ENCODE data around the gene SEMA4G.

SEMA4G gene

GRCh38 chr10:100982916-100983830 lies 13.9 kb downstream of the SEMA4G start:
- no peak for DNase-seq (ENCODE audit: low read depth)
- TF ChIP-seq CTCF (IDR thresholded peaks at IDR 0.05; ENCODE audit: insufficient read depth, low read depth, low read length, missing control alignments): no peak
- no peak overlapping the region for H3K4me3 ChIP-seq (ENCODE audit: low read length)

- no peak for DNase-seq (ENCODE audit: low read depth)
- H3K4me3 ChIP-seq (ENCODE audit: low read length): no peak overlapping the region
- TF ChIP-seq CTCF (IDR thresholded peaks at IDR 0.05; ENCODE audit: insufficient read depth, low read depth, low read length, missing control alignments): no peak
Observed at GRCh38 chr10:100983868-100984671, 14.8 kb downstream of the SEMA4G start.

- no peak for DNase-seq (ENCODE audit: low read depth)
Observed at GRCh38 chr10:100984672-100985177, 15.4 kb downstream of the SEMA4G start.

GRCh38 chr10:100985336-100985735 lies 16.0 kb downstream of the SEMA4G start:
- H3K4me3 ChIP-seq (ENCODE audit: low read length): no peak overlapping the region
- no peak for DNase-seq (ENCODE audit: low read depth)
- no peak for TF ChIP-seq CTCF (IDR thresholded peaks at IDR 0.05; ENCODE audit: insufficient read depth, low read depth, low read length, missing control alignments)

More at GRCh38 chr10:100984672-100985177, 15.4 kb downstream of the SEMA4G start:
- H3K4me3 ChIP-seq (ENCODE audit: low read length): no peak overlapping the region
- TF ChIP-seq CTCF (IDR thresholded peaks at IDR 0.05; ENCODE audit: insufficient read depth, low read depth, low read length, missing control alignments): no peak

GRCh38 chr10:100986623-100986951 lies 17.3 kb downstream of the SEMA4G start:
- peak overlapping the region; percentile 85 for H3K4me3 ChIP-seq (ENCODE audit: low read length)
- DNase-seq (ENCODE audit: low read depth): no peak
- TF ChIP-seq CTCF (IDR thresholded peaks at IDR 0.05; ENCODE audit: insufficient read depth, low read depth, low read length, missing control alignments): no peak

- DNase-seq (ENCODE audit: low read depth): peak; percentile 84
Observed at GRCh38 chr10:100986952-100987684, 17.8 kb downstream of the SEMA4G start, which contains the start of the genes MRPL43 and TWNK. Gene MRPL43 (minus strand): TSS chr10:100987497. CDS start chr10:100987443, 54 bp downstream. Gene TWNK (plus strand): TSS chr10:100987543. CDS start chr10:100988211, 668 bp downstream.

More at GRCh38 chr10:100986952-100987684, 17.8 kb downstream of the SEMA4G start, which contains the start of the genes MRPL43 and TWNK:
- peak within 1 kb of the TSS; percentile 85 for H3K4me3 ChIP-seq (ENCODE audit: low read length)
- TF ChIP-seq CTCF (IDR thresholded peaks at IDR 0.05; ENCODE audit: insufficient read depth, low read depth, low read length, missing control alignments): no peak

Measured in epithelial cell of esophagus (primary cell).